GM19240 (cell line): ENCODE results near the gene MAP4K4.

ENCODE experiments used
- DNase-seq: peaks from one replicate; pipeline ENCODE4 v3.0.0; 2011; ENCODE audit warnings: low spot score; ENCODE audit not compliant: insufficient read length

The MAP4K4 gene

GRCh38 chr2:101788995-101789970, 91.8 kb downstream of the MAP4K4 start:
- no peak for DNase-seq

- DNase-seq = no peak
Measured at GRCh38 chr2:101790416-101790815, 92.9 kb downstream of the MAP4K4 start.

- DNase-seq = no peak
Measured at GRCh38 chr2:101790857-101791256, 93.3 kb downstream of the MAP4K4 start.

GRCh38 chr2:101792208-101792607, 94.7 kb downstream of the MAP4K4 start:
- DNase-seq = no peak

- DNase-seq = no peak
Measured at GRCh38 chr2:101793277-101793969, 95.9 kb downstream of the MAP4K4 start.

GRCh38 chr2:101794141-101794540, 96.6 kb downstream of the MAP4K4 start:
- DNase-seq = no peak

- DNase-seq = no peak
Measured at GRCh38 chr2:101795033-101795432, 97.5 kb downstream of the MAP4K4 start.

- no peak for DNase-seq
Measured at GRCh38 chr2:101796825-101797600, 99.5 kb downstream of the MAP4K4 start.

GRCh38 chr2:101801496-101801895, 104.0 kb downstream of the MAP4K4 start:
- DNase-seq = no peak

- no peak for DNase-seq
Measured at GRCh38 chr2:101802329-101802728, 104.8 kb downstream of the MAP4K4 start.

GRCh38 chr2:101803128-101803527, 105.6 kb downstream of the MAP4K4 start:
- no peak for DNase-seq

GRCh38 chr2:101803945-101804696, 106.6 kb downstream of the MAP4K4 start:
- DNase-seq = no peak

GRCh38 chr2:101805152-101806088, 107.9 kb downstream of the MAP4K4 start:
- DNase-seq = no peak

- DNase-seq = no peak
Measured at GRCh38 chr2:101806123-101806522, 108.6 kb downstream of the MAP4K4 start.

- DNase-seq = no peak
Measured at GRCh38 chr2:101806701-101807100, 109.2 kb downstream of the MAP4K4 start.

GRCh38 chr2:101807242-101807641, 109.7 kb downstream of the MAP4K4 start:
- DNase-seq = no peak

- no peak for DNase-seq
Measured at GRCh38 chr2:101808006-101808562, 110.6 kb downstream of the MAP4K4 start.

- no peak for DNase-seq
Measured at GRCh38 chr2:101809698-101810097, 112.2 kb downstream of the MAP4K4 start.

GRCh38 chr2:101811226-101812015, 113.9 kb downstream of the MAP4K4 start:
- no peak for DNase-seq
